Activated T-cell treated with anti-CD3 and anti-CD28 coated beads for 24 hours (primary cell): Measurements from ENCODE around the gene RNF150.

Source experiments
- DNase-seq: peaks from one replicate; pipeline ENCODE4 v3.0.0-alpha.2; 2020; ENCODE audit warnings: low read depth

Gene RNF150

GRCh38 chr4:140980426-140981200 is 152.7 kb downstream of the RNF150 start:
- DNase-seq = no peak

GRCh38 chr4:140976768-140977167 is 156.5 kb downstream of the RNF150 start:
- DNase-seq = no peak

- no peak for DNase-seq
Measured at GRCh38 chr4:140971077-140971792, 162.0 kb downstream of the RNF150 start.

- no peak for DNase-seq
Measured at GRCh38 chr4:140969296-140969695, 164.0 kb downstream of the RNF150 start.

- no peak for DNase-seq
Measured at GRCh38 chr4:140968371-140968770, 164.9 kb downstream of the RNF150 start.

GRCh38 chr4:140963883-140964282 is 169.4 kb downstream of the RNF150 start:
- DNase-seq = no peak

- no peak for DNase-seq
Measured at GRCh38 chr4:140955641-140956040, 177.6 kb downstream of the RNF150 start.

- no peak for DNase-seq
Measured at GRCh38 chr4:140952717-140953116, 180.6 kb downstream of the RNF150 start.

GRCh38 chr4:140947506-140947905 is 185.8 kb downstream of the RNF150 start:
- no peak for DNase-seq

- DNase-seq = no peak
Measured at GRCh38 chr4:140945106-140945505, 188.2 kb downstream of the RNF150 start.

- DNase-seq = no peak
Measured at GRCh38 chr4:140944572-140944971, 188.7 kb downstream of the RNF150 start.

- no peak for DNase-seq
Measured at GRCh38 chr4:140944199-140944515, 189.1 kb downstream of the RNF150 start.

- no peak for DNase-seq
Measured at GRCh38 chr4:140943486-140944198, 189.6 kb downstream of the RNF150 start.

GRCh38 chr4:140940589-140940988 is 192.7 kb downstream of the RNF150 start:
- DNase-seq = no peak

- no peak for DNase-seq
Measured at GRCh38 chr4:140937866-140938265, 195.4 kb downstream of the RNF150 start.

GRCh38 chr4:140935254-140935653 is 198.0 kb downstream of the RNF150 start:
- no peak for DNase-seq

- no peak for DNase-seq
Measured at GRCh38 chr4:140932501-140933045, 200.7 kb downstream of the RNF150 start.

- DNase-seq = no peak
Measured at GRCh38 chr4:140931911-140932310, 201.4 kb downstream of the RNF150 start.

GRCh38 chr4:140930557-140930956 is 202.7 kb downstream of the RNF150 start:
- no peak for DNase-seq

- no peak for DNase-seq
Measured at GRCh38 chr4:140930011-140930410, 203.3 kb downstream of the RNF150 start.

- DNase-seq = no peak
Measured at GRCh38 chr4:140928880-140929279, 204.4 kb downstream of the RNF150 start.

GRCh38 chr4:140926672-140927071 is 206.6 kb downstream of the RNF150 start:
- no peak for DNase-seq

- DNase-seq = no peak
Measured at GRCh38 chr4:140925417-140925816, 207.9 kb downstream of the RNF150 start.
